HepG2 (cell line): ENCODE results near the gene FNDC3B. TPM values are rescaled to one million over a fixed set of nuclear protein-coding genes. Genes with fewer than 3 reads are reported as not detected.

ENCODE experiments used
- ATAD3A ChIP-seq: sonication (generic); formaldehyde crosslinking; IDR thresholded peaks from 2 replicates; pipeline ENCODE4 v1.4.0; 2020; ENCODE audit warnings: missing genetic modification reagents
- CAMTA2 ChIP-seq: sonication (generic); formaldehyde crosslinking; IDR thresholded peaks from 2 replicates; pipeline ENCODE4 v1.4.0; 2020; ENCODE audit warnings: mild to moderate bottlenecking, missing genetic modification reagents, borderline replicate concordance
- DNMT3B ChIP-seq: conservative IDR thresholded peaks from 2 replicates; pipeline ENCODE4 v1.6.1; 2016; ENCODE audit warnings: missing biosample characterization, control low read depth
- ELF4 ChIP-seq: sonication (generic); formaldehyde crosslinking; IDR thresholded peaks from 2 replicates; pipeline ENCODE4 v1.5.0; 2020; ENCODE audit warnings: missing genetic modification reagents, mild to moderate bottlenecking, moderate library complexity, borderline replicate concordance
- FIP1L1 ChIP-seq: fragments of 200-400 bp; formaldehyde crosslinking; IDR thresholded peaks from 2 replicates; pipeline ENCODE4 v1.6.1; 2018; ENCODE audit warnings: low read depth, mild to moderate bottlenecking, low read length, moderate library complexity, borderline replicate concordance; ENCODE audit not compliant: insufficient read depth
- HOXA3 ChIP-seq: sonication (generic); formaldehyde crosslinking; IDR thresholded peaks from 2 replicates; pipeline ENCODE4 v1.5.0; 2020; ENCODE audit warnings: missing genetic modification reagents
- MAFK ChIP-seq, 2 experiments: IDR thresholded peaks in 1 of 2; conservative IDR thresholded peaks in 1 of 2; 2 replicates each; pipeline ENCODE4 v1.6.1; 2011; ENCODE audit warnings: improper control_type of control experiment in 2 of 2, low read length in 2 of 2
- NFIC ChIP-seq: IDR thresholded peaks from 2 replicates; pipeline ENCODE4 v1.6.1; 2012; ENCODE audit warnings: mild to moderate bottlenecking, low read length, inconsistent platforms
- ONECUT2 ChIP-seq: sonication (generic); formaldehyde crosslinking; IDR thresholded peaks from 2 replicates; pipeline ENCODE4 v1.4.0; 2020; ENCODE audit warnings: missing genetic modification reagents
- POGK ChIP-seq: sonication (generic); formaldehyde crosslinking; conservative IDR thresholded peaks from 2 replicates; pipeline ENCODE4 v1.8.0; 2022; ENCODE audit warnings: mild to moderate bottlenecking, moderate library complexity, missing genetic modification reagents
- RAD21 ChIP-seq: fragments of 450-650 bp; formaldehyde crosslinking; IDR thresholded peaks from 2 replicates; pipeline ENCODE4 v1.5.0; 2020; ENCODE audit warnings: mild to moderate bottlenecking
- SSRP1 ChIP-seq: IDR thresholded peaks from 2 replicates; pipeline ENCODE4 v1.6.1; 2016; ENCODE audit warnings: control low read depth
- ZBTB7A ChIP-seq: sonication (generic); formaldehyde crosslinking; IDR thresholded peaks from 2 replicates; pipeline ENCODE4 v1.8.0; 2022; ENCODE audit warnings: mild to moderate bottlenecking, missing genetic modification reagents
- ZC3H4 ChIP-seq: sonication (generic); formaldehyde crosslinking; IDR thresholded peaks from 2 replicates; pipeline ENCODE4 v1.4.0; 2020; ENCODE audit warnings: missing genetic modification reagents, borderline replicate concordance
- ZFY ChIP-seq: sonication (generic); formaldehyde crosslinking; IDR thresholded peaks from 2 replicates; pipeline ENCODE4 v1.4.0; 2020; ENCODE audit warnings: missing genetic modification reagents
- ZNF143 ChIP-seq: sonication (generic); formaldehyde crosslinking; IDR thresholded peaks from 2 replicates; pipeline ENCODE4 v1.4.0; 2020; ENCODE audit warnings: missing genetic modification reagents
- ZNF713 ChIP-seq: sonication (generic); formaldehyde crosslinking; IDR thresholded peaks from 2 replicates; pipeline ENCODE4 v1.4.0; 2020; ENCODE audit warnings: mild to moderate bottlenecking, missing genetic modification reagents
- polyA plus RNA-seq, 8 experiments: library from polyadenylated mRNA; depleted of rRNA in 3 of 8; stranded (reverse) in 7 of 8; unstranded in 1 of 8; fragments of >200 nt; fragmentation: Illumina TruSeq in 4 of 8; extraction: Trizol in 4 of 8; gene quantifications; 2 replicates each; pipeline versions ENCODE4 v1.2.1 to v1.2.3, GENCODE V29; 2011 to 2016; ENCODE audit warnings: low read depth in 4 of 8, missing spikeins in 1 of 8, mixed read lengths in 1 of 8; ENCODE audit not compliant: insufficient read depth in 1 of 8
- total RNA-seq, 5 experiments: library from RNA; depleted of rRNA; stranded (reverse); fragments of >200 nt; fragmentation: Illumina TruSeq; extraction: Trizol; gene quantifications; 2 replicates each; pipeline ENCODE4 v1.2.3, GENCODE V29; 2016; ENCODE audit warnings: low read depth in 1 of 5
- TF ChIP-seq, protein P1 (sequence below): sonication (generic); formaldehyde crosslinking; conservative IDR thresholded peaks from 2 replicates; pipeline ENCODE4 v1.4.0; 2020; ENCODE audit warnings: mild to moderate bottlenecking, missing genetic modification reagents, moderate library complexity
- TF ChIP-seq, protein P2 (sequence below): sonication (generic); formaldehyde crosslinking; IDR thresholded peaks from 2 replicates; pipeline ENCODE4 v1.8.0; 2022; ENCODE audit warnings: mild to moderate bottlenecking, missing genetic modification reagents
- TF ChIP-seq, protein P3 (sequence below): sonication (generic); formaldehyde crosslinking; IDR thresholded peaks from 2 replicates; pipeline ENCODE4 v1.5.1; 2020; ENCODE audit warnings: missing genetic modification reagents, mild to moderate bottlenecking, borderline replicate concordance
- TF ChIP-seq, protein P4 (sequence below): IDR thresholded peaks from 2 replicates; pipeline ENCODE4 v1.6.1; 2012; ENCODE audit warnings: inconsistent platforms

The FNDC3B gene
- total and polyA plus RNA-seq, 2 of the 13 experiments (the other 11 are each of a cell fraction or from before 2014, with no cell fraction given): 74.8 to 103 TPM

- no peak for TF ChIP-seq FIP1L1
- TF ChIP-seq POGK: 0 out of 2 replicates have a peak, but pooled peaks have one; percentile 18
- TF ChIP-seq ELF4 (CRISPR knock-in tag): no peak
- TF ChIP-seq ZBTB7A (CRISPR knock-in tag): no peak
- TF ChIP-seq ONECUT2 (CRISPR knock-in tag): no peak
- TF ChIP-seq, protein P1, sequence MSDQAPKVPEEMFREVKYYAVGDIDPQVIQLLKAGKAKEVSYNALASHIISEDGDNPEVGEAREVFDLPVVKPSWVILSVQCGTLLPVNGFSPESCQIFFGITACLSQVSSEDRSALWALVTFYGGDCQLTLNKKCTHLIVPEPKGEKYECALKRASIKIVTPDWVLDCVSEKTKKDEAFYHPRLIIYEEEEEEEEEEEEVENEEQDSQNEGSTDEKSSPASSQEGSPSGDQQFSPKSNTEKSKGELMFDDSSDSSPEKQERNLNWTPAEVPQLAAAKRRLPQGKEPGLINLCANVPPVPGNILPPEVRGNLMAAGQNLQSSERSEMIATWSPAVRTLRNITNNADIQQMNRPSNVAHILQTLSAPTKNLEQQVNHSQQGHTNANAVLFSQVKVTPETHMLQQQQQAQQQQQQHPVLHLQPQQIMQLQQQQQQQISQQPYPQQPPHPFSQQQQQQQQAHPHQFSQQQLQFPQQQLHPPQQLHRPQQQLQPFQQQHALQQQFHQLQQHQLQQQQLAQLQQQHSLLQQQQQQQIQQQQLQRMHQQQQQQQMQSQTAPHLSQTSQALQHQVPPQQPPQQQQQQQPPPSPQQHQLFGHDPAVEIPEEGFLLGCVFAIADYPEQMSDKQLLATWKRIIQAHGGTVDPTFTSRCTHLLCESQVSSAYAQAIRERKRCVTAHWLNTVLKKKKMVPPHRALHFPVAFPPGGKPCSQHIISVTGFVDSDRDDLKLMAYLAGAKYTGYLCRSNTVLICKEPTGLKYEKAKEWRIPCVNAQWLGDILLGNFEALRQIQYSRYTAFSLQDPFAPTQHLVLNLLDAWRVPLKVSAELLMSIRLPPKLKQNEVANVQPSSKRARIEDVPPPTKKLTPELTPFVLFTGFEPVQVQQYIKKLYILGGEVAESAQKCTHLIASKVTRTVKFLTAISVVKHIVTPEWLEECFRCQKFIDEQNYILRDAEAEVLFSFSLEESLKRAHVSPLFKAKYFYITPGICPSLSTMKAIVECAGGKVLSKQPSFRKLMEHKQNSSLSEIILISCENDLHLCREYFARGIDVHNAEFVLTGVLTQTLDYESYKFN: peak; percentile 78
- no peak for TF ChIP-seq DNMT3B
- TF ChIP-seq, protein P2, sequence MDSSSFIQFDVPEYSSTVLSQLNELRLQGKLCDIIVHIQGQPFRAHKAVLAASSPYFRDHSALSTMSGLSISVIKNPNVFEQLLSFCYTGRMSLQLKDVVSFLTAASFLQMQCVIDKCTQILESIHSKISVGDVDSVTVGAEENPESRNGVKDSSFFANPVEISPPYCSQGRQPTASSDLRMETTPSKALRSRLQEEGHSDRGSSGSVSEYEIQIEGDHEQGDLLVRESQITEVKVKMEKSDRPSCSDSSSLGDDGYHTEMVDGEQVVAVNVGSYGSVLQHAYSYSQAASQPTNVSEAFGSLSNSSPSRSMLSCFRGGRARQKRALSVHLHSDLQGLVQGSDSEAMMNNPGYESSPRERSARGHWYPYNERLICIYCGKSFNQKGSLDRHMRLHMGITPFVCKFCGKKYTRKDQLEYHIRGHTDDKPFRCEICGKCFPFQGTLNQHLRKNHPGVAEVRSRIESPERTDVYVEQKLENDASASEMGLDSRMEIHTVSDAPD (CRISPR knock-in tag): peak; percentile 92
- TF ChIP-seq ZFY (CRISPR knock-in tag): peak; percentile 35; the same call in 1 of the 2 replicates
- TF ChIP-seq ZC3H4 (CRISPR knock-in tag): no peak
- TF ChIP-seq ATAD3A (CRISPR knock-in tag): no peak
- no peak for TF ChIP-seq RAD21 (CRISPR knock-in tag)
- TF ChIP-seq MAFK (conservative IDR thresholded peaks at IDR 0.05 in 1 of 2, IDR thresholded peaks at IDR 0.05 in 1 of 2; ENCODE audit: low read length in 2 of 2): no peak
- peak; percentile 82 for TF ChIP-seq SSRP1 (CRISPR knock-in tag)
- TF ChIP-seq HOXA3: peak; percentile 78
- 0 out of 2 replicates have a peak, but pooled peaks have one; percentile 28 for TF ChIP-seq ZNF143 (CRISPR knock-in tag)
- no peak for TF ChIP-seq ZNF713 (CRISPR knock-in tag)
- TF ChIP-seq CAMTA2 (CRISPR knock-in tag): no peak
- peak; percentile 68; the same call in 1 of the 2 replicates for TF ChIP-seq NFIC
- TF ChIP-seq, protein P3, sequence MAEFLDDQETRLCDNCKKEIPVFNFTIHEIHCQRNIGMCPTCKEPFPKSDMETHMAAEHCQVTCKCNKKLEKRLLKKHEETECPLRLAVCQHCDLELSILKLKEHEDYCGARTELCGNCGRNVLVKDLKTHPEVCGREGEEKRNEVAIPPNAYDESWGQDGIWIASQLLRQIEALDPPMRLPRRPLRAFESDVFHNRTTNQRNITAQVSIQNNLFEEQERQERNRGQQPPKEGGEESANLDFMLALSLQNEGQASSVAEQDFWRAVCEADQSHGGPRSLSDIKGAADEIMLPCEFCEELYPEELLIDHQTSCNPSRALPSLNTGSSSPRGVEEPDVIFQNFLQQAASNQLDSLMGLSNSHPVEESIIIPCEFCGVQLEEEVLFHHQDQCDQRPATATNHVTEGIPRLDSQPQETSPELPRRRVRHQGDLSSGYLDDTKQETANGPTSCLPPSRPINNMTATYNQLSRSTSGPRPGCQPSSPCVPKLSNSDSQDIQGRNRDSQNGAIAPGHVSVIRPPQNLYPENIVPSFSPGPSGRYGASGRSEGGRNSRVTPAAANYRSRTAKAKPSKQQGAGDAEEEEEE: no peak
- TF ChIP-seq, protein P4, sequence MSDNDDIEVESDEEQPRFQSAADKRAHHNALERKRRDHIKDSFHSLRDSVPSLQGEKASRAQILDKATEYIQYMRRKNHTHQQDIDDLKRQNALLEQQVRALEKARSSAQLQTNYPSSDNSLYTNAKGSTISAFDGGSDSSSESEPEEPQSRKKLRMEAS: peak; percentile 74
Measured at GRCh38 chr3:172098698-172099494, 59.5 kb downstream of the FNDC3B start (continued).
